Duodenal mucosa (tissue), 2 donors: ENCODE measurements around the gene ADAM23.

Experiments used
- H3K27ac ChIP-seq: one replicate; pipeline ENCODE4 v1.7.0; 2013; ENCODE audit warnings: low read depth, low read length
- H3K27me3 ChIP-seq, 2 donors: one replicate each; pipeline ENCODE4 v1.7.0; 2013; ENCODE audit warnings: low read length in 2 of 2, control low read depth in 1 of 2; ENCODE audit not compliant: insufficient read depth in 2 of 2, control insufficient read depth in 1 of 2
- H3K36me3 ChIP-seq, 2 donors: one replicate each; pipeline ENCODE4 v1.7.0; 2013; ENCODE audit warnings: low read length in 2 of 2, control low read depth in 1 of 2; ENCODE audit not compliant: insufficient read depth in 2 of 2, control insufficient read depth in 1 of 2
- H3K4me1 ChIP-seq, 2 donors: one replicate each; pipeline ENCODE4 v1.7.0; 2013; ENCODE audit warnings: low read length in 2 of 2, control low read depth in 1 of 2; ENCODE audit not compliant: insufficient read depth in 2 of 2, control insufficient read depth in 1 of 2
- H3K4me3 ChIP-seq, 2 donors: one replicate each; pipeline ENCODE4 v1.7.0; 2013; ENCODE audit warnings: low read length in 2 of 2, low read depth in 1 of 2
- H3K9ac ChIP-seq, 2 donors: one replicate each; pipeline ENCODE4 v1.7.0; 2013; ENCODE audit warnings: low read length in 2 of 2, low read depth in 1 of 2
- H3K9me3 ChIP-seq, 2 donors: one replicate each; pipeline ENCODE4 v1.7.0; 2013; ENCODE audit warnings: low read length in 2 of 2, control low read depth in 1 of 2; ENCODE audit not compliant: control insufficient read depth in 1 of 2

ADAM23 gene

GRCh38 chr2:206619011-206619410, 175.7 kb downstream of the ADAM23 start:
- Histone ChIP-seq H3K4me3 (no peak overlapping the region), H3K9ac (no peak overlapping the region), H3K4me1 (no peaks in the 10 kb centered on the region), H3K9me3 (no peaks in the 10 kb centered on the region), H3K27ac (no peak overlapping the region), H3K36me3 (no peaks in the 10 kb centered on the region), H3K27me3 (no peaks in the 10 kb centered on the region)

DNA sequence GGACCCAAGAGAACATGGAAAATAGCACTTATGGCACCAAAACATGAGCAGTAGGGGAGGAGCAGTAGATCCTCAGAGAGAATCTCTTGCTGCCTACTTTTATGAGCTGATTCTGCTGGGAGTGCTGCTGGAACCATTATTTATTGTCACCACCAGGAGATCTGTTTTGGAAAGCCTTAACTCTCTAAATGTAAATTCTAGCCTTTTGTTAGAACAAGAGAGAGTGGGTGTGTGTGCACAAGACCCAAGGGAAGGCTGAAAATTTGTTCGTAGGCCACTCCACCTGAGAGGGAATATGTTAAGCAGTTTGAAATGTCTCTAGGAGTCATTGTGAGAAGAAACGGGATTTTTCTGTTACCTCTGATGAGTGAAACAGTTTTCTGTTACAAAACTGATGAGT, 182.8 kb downstream of the ADAM23 start:
- H3K4me1 ChIP-seq, result no peaks in the 10 kb centered on the region
- H3K9ac ChIP-seq, result no peak overlapping the region
- H3K27me3 ChIP-seq, result no peaks in the 10 kb centered on the region
- no peaks in the 10 kb centered on the region for H3K36me3 ChIP-seq
- no peak overlapping the region for H3K27ac ChIP-seq
- no peak overlapping the region for H3K4me3 ChIP-seq
- H3K9me3 ChIP-seq, result no peaks in the 10 kb centered on the region

GRCh38 chr2:206627632-206628031, 184.3 kb downstream of the ADAM23 start:
- Histone ChIP-seq H3K4me1 (no peaks in the 10 kb centered on the region), H3K36me3 (no peaks in the 10 kb centered on the region), H3K27me3 (no peaks in the 10 kb centered on the region), H3K27ac (no peak overlapping the region), H3K9ac (no peak overlapping the region), H3K4me3 (no peak overlapping the region), H3K9me3 (no peaks in the 10 kb centered on the region)

DNA sequence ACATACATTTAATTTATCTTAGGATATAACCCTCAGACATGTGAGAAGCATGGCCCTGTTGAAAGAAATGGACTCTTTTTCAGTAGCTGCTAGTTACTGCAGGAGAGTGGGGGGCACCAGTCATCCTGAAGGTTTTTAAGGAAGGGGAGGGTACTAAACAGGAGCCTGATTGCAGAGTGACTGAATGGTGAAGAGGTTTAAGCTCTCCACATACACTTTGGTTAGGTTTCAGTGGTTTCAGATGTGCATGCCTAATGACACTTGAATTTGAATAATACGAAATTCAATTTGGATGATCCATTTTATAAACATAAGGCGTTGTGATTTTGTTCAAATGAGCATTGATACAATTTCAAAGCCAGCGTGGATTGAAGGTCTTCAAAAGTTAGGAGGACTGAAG, 188.0 kb downstream of the ADAM23 start:
- no peak overlapping the region for H3K27ac ChIP-seq
- H3K4me3 ChIP-seq, result no peak overlapping the region
- no peak overlapping the region for H3K9ac ChIP-seq
- no peaks in the 10 kb centered on the region for H3K36me3 ChIP-seq
- no peaks in the 10 kb centered on the region for H3K4me1 ChIP-seq
- no peaks in the 10 kb centered on the region for H3K27me3 ChIP-seq
- H3K9me3 ChIP-seq, result no peaks in the 10 kb centered on the region

- Histone ChIP-seq H3K27ac (no peak overlapping the region), H3K4me1 (no peaks in the 10 kb centered on the region), H3K27me3 (no peaks in the 10 kb centered on the region), H3K36me3 (no peaks in the 10 kb centered on the region), H3K9me3 (no peaks in the 10 kb centered on the region), H3K4me3 (no peak overlapping the region), H3K9ac (no peak overlapping the region)
Observed at GRCh38 chr2:206635015-206635414, 191.7 kb downstream of the ADAM23 start.

- no peak overlapping the region for H3K9ac ChIP-seq
- H3K27me3 ChIP-seq, result peaks cover 2 to 12% of the 10 kb centered on the region in 2 donors
- no peaks in the 10 kb centered on the region for H3K9me3 ChIP-seq
- no peak overlapping the region for H3K4me3 ChIP-seq
- no peaks in the 10 kb centered on the region for H3K36me3 ChIP-seq
- H3K27ac ChIP-seq, result no peak overlapping the region
- no peaks in the 10 kb centered on the region for H3K4me1 ChIP-seq
Observed at GRCh38 chr2:206639636-206640035, 196.3 kb downstream of the ADAM23 start.

- Histone ChIP-seq H3K4me1 (no peaks in the 10 kb centered on the region), H3K36me3 (no peaks in the 10 kb centered on the region), H3K27me3 (peaks cover 2 to 12% of the 10 kb centered on the region in 2 donors), H3K27ac (no peak overlapping the region), H3K9ac (no peak overlapping the region), H3K9me3 (no peaks in the 10 kb centered on the region), H3K4me3 (no peak overlapping the region)
Observed at GRCh38 chr2:206641226-206641625, 197.9 kb downstream of the ADAM23 start.

DNA sequence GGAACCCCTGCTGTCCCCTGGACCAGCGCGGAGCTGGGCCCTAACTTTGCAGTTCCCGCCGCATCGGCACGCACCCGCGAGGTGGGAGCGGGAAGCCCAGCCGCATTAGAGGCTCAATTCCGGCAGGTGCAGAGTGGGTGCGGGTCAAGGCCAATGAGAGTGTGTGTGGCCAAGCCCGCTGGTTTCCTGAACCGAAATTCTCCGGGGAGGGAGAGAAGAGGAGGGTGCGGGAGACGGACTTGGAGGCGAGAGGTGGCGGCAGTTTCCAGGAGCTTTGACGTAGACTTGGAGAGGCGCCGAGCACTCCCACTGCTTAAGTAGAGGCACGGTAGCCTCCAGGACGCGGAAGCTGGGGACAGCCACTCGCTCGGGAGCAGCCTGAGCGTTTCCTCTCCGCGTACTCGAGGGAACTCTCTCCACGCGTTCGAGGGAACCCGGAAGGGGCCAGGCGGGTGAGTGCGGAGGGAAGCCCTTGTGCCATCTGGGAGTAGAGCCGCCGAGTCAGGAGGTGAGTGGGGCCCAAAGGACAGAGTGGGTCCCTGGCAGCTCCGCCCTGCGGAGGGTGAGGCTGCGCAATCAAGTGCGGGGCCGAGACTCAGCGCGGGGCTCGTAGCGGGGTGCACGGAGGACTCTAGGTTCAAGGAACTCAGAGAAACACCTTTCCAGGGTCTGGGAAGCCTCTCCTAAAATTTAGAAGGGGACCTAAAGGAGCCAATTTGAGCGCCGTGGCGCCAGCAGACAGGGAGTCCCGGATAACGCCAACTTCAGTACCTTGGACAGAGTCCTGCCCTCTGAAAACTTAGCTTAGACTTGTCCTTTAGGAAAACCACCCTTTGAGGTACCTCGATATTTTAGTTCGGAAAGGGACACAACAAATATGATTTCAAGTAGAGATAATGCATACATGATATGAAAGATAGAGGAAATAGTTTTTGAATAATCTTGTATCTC, 199.0 kb downstream of the ADAM23 start, which contains the start of gene FAM237A:
Gene FAM237A, plus strand, starts transcription at position 413 of the 951 bp plus-strand sequence. CDS start 1,750 bp downstream, outside the sequence.
- Histone ChIP-seq H3K9ac (no peak within 1 kb of the TSS), H3K4me1 (no peaks in the 10 kb centered on the region), H3K4me3 (no peak within 1 kb of the TSS), H3K27me3 (peaks cover 2 to 12% of the 10 kb centered on the region in 2 donors), H3K27ac (no peak within 1 kb of the TSS), H3K9me3 (no peaks in the 10 kb centered on the region), H3K36me3 (no peaks in the 10 kb centered on the region)

GRCh38 chr2:206647985-206648384, 204.7 kb downstream of the ADAM23 start:
- H3K27ac ChIP-seq, result no peak overlapping the region
- no peak overlapping the region for H3K4me3 ChIP-seq
- H3K4me1 ChIP-seq, result no peaks in the 10 kb centered on the region
- no peaks in the 10 kb centered on the region for H3K27me3 ChIP-seq
- H3K36me3 ChIP-seq, result no peaks in the 10 kb centered on the region
- H3K9me3 ChIP-seq, result no peaks in the 10 kb centered on the region
- no peak overlapping the region for H3K9ac ChIP-seq

- Histone ChIP-seq H3K27me3 (no peaks in the 10 kb centered on the region), H3K36me3 (no peaks in the 10 kb centered on the region), H3K27ac (no peak overlapping the region), H3K9ac (no peak overlapping the region), H3K9me3 (no peaks in the 10 kb centered on the region), H3K4me1 (no peaks in the 10 kb centered on the region), H3K4me3 (no peak overlapping the region)
Observed at GRCh38 chr2:206657087-206657486, 213.8 kb downstream of the ADAM23 start.
